HG02973 (cell line): Measurements from ENCODE around the gene KRTDAP.

Source experiments
- ATAC-seq: cut with Tn5 transposase; IDR thresholded peaks from one replicate; pipeline ENCODE4 v1.9.1; 2021; ENCODE audit warnings: moderate library complexity; ENCODE audit not compliant: unreplicated experiment

Gene KRTDAP

DNA sequence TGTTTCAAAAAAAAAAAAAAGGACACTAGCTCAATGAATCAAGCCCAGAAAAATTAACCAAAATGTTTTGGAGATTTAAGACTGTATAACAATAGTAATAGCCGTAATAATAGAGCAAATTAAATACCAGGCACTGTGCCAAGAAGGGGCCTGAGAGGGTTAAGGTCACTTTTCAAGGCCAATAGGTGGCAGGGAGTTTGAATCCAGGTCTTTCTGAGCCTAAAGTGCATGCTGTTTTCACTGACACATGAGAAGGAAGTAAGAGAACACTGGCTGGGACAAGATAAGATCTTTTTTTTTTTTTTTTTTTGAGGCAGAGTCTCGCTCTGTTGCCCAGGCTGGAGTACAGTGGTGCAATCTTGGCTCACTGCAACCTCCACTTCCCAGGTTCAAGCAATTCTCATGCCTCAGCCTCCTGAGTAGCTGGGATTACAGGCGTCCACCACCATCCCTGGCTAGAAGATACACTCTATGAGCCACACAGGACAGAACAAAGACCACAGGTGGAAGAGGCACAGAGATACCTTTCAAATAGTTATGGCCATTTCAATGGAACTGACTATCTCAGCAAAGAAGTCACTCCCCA, 34.6 kb downstream of the KRTDAP start:
- no peak for ATAC-seq

DNA sequence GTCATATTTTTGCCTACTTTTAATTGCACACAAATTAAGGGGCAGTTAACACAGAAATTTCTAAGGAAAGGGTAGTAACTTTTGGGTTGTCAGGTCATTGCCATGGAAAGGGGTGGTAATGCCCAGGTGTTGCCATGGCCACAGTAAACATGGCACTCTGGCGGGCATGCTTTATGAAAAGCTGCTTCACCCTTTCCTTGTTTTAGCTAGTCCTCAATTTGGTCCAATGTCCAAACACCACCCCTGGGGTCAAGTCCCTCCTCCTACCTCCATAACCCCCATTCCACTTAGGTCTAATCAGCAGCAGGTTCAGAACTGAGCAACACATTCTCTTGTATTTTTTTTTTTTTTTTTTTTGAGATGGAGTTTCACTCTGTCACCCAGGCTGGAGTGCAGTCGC, 35.6 kb downstream of the KRTDAP start:
- ATAC-seq, result no peak

DNA sequence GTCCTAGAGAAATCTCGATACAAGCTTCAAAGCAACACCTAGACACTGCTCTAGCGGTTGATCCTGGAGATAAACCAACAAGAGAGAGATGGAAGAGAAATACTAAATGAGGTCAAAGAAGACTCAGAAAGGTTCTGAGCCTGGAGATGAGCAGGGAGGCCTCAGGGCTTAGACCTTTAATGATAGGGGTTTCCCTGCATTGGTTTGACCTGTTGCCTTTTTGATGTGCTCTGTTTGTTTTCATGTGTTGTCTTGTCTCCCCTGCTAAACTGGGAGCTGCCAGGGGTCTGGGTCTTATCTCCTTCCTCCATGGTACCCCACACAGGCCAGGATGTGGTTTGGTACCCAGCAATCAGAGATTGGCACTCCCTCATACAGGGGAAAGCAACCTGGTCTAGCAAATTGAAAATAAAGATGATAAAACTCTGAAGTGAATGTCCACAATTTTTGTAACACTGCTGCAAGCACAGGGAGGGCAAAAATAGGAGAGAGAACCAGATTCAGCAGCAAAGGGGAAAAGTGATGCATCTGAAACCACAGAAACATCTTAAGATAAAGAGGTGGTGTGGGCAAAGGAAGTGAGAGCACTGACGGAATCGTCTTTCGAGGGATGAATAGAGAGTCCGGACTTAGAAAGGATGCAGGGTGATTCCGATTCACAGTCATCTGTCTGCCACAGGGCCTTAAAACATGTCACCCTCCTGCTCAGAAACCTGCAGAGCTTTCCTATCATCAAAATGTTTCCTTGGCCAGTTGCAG, 38.7 kb downstream of the KRTDAP start:
- ATAC-seq, result no peak

DNA sequence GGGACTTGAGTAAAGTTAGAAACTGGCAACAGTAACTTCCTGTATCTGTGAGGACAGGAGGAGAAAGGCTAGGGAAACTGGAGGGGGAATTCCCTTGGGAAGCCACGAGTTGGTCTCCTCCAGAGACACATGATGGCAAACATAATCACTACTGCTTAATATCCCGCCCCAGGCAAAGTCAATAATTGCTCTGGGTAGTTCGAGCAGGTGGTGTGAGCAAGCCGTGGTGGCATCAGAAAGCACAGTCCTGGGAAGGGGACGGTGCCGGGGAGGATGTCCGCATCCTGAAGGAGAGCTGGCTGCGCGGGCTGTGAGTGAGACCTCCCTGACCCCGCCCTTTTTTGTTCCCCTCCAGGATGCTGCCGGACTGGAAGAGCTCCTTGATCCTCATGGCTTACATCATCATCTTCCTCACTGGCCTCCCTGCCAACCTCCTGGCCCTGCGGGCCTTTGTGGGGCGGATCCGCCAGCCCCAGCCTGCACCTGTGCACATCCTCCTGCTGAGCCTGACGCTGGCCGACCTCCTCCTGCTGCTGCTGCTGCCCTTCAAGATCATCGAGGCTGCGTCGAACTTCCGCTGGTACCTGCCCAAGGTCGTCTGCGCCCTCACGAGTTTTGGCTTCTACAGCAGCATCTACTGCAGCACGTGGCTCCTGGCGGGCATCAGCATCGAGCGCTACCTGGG, 40.8 kb downstream of the KRTDAP start:
- no peak for ATAC-seq

DNA sequence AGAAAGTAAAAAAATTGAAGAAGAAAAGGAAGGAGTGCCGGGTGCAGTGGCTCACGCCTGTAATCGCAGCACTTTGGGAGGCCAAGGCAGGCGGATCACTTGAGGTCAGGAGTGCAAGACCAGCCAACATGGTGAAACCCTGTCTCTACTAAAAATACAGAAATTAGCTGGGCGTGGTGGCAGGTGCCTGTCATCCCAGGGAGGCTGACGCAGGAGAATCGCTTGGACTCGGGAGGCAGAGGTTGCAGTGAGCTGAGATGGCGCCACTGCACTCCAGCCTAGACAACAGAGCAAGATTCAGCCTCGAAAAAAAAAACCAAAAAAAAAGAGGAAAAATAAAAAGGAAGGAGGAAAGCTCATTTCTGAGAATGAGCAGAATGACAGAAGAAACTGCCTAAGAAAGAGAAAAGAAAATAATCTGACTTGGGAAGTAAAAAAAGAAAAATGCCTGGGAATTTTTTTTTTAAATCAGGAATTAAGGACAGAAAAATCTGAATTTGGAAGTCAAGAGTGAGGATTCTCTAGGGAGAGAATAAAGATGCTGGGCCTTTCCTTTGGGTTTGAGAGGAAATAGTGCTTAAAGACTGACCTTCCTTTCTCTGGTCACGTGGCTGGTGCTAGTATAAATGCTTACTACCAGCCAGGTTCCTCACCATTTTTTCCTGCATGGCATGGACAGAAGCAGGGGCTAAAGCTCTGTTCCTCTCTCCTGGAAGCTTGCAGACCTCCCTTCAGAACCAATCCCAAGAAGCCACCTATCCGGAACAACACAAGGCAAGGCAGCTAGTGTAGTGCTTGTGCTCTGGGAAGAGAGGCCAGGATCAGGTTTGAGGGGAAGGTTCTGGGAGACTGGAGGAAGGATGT, 42.4 kb downstream of the KRTDAP start, which contains the start of gene FFAR2:
TSS of gene FFAR2 (plus strand) at position 652 of the 864 bp plus-strand sequence. CDS start 1,458 bp downstream, outside the sequence.
- no peak for ATAC-seq

DNA sequence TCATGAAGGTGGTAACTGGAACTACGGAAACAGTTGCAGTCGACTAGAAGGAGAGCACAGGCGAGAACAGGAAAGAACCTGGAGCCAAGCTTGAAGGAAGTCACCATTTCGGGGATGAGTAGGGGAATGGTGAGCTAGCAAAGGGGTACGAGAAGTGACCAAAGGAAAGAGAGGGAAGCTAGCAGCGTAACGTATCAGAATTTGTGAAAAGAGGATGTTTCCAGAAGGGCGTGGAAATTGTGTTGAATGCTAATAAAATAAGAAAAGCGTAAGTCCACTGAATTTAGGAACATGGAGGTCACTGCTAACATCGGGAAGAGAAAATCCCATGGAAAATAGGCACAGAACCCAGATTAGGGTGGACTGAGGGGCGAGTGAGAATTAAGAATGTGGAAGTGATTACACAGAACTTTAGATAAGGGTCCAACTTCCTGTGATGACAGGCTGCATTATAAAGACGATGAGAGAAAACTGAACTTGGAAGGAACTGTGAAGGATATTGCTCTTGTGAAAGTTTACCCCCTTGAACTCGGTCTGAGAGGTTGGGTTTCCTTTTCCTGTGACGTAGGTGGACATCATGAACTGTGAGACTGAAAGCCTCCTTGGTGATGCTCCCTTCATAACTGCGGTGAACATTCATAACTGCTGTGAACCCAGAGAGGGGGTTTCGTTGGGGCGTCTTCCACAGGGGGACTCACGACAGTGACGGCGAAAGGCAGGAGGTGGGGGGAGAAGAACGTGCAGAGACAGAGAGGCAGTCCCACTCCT, 44.3 kb downstream of the KRTDAP start:
- ATAC-seq, result no peak

DNA sequence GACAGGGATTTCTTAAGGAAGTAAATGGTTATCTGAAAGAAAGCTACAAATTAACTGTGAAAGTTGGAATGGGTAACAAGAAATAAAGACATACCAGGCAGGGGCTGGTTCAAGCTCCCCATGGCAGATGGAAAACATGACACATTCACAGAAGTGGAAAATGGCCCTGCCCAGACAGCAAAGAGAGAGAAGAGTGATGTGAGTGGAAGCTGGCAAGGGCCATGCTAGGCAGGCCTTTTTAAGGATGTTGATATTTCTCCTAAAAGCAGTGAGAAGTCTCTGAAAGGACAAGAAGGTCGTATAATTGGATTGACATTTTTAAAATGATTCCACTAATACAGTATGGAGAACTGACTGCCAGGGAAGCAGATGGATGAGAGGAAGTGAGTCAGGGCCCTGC, 45.5 kb downstream of the KRTDAP start:
- no peak for ATAC-seq

DNA sequence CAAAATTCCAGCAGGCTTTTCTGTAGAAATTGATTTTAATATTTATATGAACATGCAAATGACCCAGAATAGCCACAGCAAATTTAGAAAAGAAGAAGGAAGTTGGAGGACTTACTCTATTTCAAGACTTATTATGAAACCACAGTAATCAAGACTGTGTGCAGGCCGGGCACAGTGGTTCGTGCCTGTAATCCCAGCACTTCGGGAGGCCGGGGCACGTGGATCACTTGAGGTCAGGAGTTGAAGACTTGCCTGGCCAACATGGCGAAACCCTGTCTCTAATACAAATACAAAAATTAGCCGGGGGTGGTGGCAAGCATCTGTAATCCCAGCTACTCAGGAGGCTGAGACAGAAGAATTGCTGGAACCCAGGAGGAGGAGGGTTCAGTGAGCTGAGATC, 48.2 kb downstream of the KRTDAP start:
- no peak for ATAC-seq

DNA sequence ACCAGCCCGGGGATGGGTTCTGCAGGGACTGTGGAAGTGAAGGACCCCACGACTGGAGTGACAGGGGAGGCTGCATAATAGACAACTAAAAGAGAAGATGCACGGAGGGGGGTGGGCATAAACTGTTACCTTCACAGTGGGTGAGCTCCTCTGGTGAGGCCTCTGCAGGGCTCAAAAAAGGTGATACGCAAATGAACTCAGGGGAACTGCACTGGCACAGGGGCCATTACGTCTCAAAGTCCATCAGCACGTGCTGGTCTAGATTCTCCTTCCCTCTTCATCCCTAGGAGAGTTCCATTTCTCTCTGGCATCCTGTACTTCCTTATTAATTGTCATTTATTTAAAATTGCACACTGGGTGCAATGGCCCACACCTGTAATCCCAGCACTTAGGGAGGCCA, 50.3 kb downstream of the KRTDAP start:
- ATAC-seq, result no peak

DNA sequence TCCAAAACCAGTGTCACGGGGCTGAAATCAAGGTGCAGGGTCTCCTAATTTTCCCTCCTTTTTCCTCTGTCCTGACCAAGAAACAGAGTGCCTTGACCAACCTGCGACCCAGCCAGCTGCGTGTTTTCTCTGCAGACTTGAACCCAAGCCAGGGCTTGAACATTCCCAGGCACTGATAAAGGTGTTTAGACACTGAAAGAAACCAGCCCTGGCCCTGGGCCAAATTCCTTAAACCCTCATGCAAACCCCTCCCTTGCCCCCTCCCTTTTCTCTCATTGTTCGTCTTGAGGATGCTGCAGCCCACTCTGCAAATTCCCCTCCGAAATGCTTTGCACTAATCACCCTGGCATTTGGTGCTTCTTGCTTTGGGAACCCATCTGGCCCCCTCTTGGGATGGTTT, 51.7 kb downstream of the KRTDAP start:
- ATAC-seq, result no peak

DNA sequence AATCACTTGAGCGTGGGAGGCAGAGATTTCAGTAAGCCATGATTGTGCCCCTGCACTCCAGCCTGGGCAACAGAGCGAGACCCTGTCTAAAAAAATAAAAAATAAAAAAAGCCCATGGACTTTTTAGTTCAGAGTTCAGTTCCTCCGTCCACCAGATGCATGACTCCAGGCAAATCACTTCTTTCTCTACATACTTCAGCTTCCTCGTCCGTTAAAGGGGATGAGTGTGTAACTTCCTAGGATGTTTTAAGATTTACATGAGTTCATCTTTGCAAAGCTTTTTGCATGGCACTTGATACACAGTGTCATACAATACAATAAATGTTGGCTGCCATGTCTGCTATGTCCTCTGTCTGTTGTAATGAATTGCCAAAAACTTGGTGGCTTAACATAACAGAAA, 52.2 kb downstream of the KRTDAP start:
- no peak for ATAC-seq

DNA sequence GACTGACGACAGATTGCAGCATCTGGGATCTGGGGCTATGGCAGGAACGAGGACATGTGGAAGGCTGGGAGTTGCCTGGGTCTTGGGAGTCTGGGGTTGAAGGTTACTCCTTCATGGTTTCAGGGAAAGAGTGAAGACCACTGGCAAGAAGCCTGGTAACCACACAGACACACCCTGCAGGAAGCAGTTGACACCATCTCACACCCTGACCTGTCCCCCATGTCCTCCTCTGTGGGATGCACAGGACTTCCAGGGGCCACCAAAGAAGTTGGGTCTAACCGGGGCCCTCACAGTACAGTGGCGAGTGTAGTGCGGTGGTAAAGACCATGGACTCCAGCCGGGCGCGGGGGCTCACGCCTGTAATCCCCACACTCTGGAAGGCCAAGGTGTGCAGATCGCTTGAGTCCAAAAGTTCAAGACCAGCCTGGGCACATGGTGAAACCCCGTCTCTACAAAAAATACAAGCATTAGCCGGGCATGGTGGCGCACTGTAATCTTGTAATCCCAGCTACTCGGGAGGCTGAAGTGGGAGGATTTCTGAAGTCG, 52.8 kb downstream of the KRTDAP start:
- no peak for ATAC-seq
